ENCODE data around the gene MED7. TPM values are rescaled to one million over a fixed set of nuclear protein-coding genes. Genes with fewer than 3 reads are reported as not detected.

Gene MED7
- total RNA-seq, 1 donor from 2014 or later: 6.3 TPM

DNA sequence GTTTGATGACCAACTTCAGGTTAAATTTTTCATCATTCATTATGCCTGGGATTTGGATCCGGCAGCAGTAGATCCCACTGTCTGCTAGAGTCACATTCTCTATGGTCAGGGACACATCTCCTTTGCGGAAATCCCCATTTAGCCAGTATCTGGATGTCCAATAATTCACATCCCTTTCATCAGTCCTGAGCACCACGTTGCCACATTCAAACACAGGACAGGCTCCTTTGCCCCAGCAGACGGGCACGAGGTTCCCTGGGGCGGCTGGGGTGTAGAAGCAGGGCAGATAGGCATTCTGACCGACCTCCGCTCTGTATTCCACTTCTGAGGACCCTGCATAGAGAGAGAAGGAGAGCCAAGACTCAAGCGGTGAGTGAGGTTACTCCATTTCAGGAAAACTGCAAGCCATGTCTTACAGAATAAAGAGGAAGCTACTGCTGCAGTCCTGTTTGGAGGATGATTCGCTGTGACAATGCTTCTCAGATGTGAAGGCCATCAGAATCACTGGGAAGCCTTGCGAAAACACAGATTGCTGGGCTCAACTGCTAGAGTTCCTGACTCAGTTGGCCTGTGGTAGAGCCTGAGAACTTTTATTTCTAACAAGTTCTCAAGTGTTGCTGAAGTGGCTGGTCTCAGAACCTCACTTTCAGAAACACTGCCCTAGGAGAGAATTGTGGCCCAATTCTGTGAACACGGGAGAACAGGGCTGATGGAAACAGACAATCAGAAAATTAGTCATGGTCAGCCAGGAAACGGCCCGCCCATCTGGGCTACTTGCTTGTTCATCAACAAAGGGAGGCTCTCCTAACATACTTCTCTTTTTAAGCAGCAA lies 35.8 kb downstream of the MED7 start:
- peak in 1 of 2 donors; percentile 6 for DNase-seq (ENCODE audit: low read depth in 2 of 2)

GRCh38 chr5:157100140-157100679 lies 42.5 kb downstream of the MED7 start:
- no peak for DNase-seq (ENCODE audit: low read depth in 2 of 2)

GRCh38 chr5:157088342-157088990 lies 54.2 kb downstream of the MED7 start:
- no peak for DNase-seq (ENCODE audit: low read depth in 2 of 2)

Other genes starting within 250 kb of the MED7 start
- gene TIMD4, start 179.6 kb downstream of the MED7 start, total RNA-seq: not detected in 2 replicates
- gene HAVCR1, start 83.7 kb downstream of the MED7 start, total RNA-seq: not detected in 2 replicates
- gene HAVCR2, start 33.8 kb downstream of the MED7 start, total RNA-seq: under 0.01 TPM in 1 of 2 replicates, not detected in the other
- gene GARIN3, start 23.4 kb upstream of the MED7 start, total RNA-seq: not detected in 2 replicates
- not detected in 2 replicates for gene ITK, start 38.0 kb upstream of the MED7 start, total RNA-seq
- gene CYFIP2, start 123.3 kb upstream of the MED7 start, total RNA-seq: 1.6 and 8.7 TPM in 2 replicates

Data from lung microvascular endothelial cell (primary cell).